Tibial artery (tissue), 4 donors: Measurements from ENCODE around the gene TAPT1.

ENCODE experiments used
- DNase-seq, 2 donors: peaks; one replicate each; pipeline ENCODE4 v3.0.0-alpha.2; 2019
- H3K27ac ChIP-seq, 2 donors: fragments of 200-600 bp; sonication (generic) in 1 of 2; 1 replicate in 1 of 2; 2 replicates in 1 of 2; pipeline ENCODE4 v1.5.1; 2018 to 2019; ENCODE audit warnings: mild to moderate bottlenecking in 1 of 2
- H3K27me3 ChIP-seq, 2 donors: fragments of 200-600 bp; sonication (generic) in 1 of 2; one replicate each; pipeline versions ENCODE4 v1.5.1 to v1.6.0; 2016 to 2019
- H3K36me3 ChIP-seq, 3 donors: fragments of 200-600 bp; sonication (generic) in 2 of 3; one replicate each; pipeline ENCODE4 v1.5.1; 2016 to 2019; ENCODE audit warnings: mild to moderate bottlenecking in 2 of 3
- H3K4me1 ChIP-seq, 4 donors: fragments of 200-600 bp; sonication (generic) in 2 of 4; 1 replicate in 3 of 4; 2 replicates in 1 of 4; pipeline ENCODE4 v1.5.1; 2016 to 2019
- H3K4me3 ChIP-seq, 2 donors: fragments of 200-600 bp; sonication (generic) in 1 of 2; 1 replicate in 1 of 2; 2 replicates in 1 of 2; pipeline ENCODE4 v1.5.1; 2018 to 2019; ENCODE audit warnings: mild to moderate bottlenecking in 2 of 2
- H3K9me3 ChIP-seq, 3 donors: fragments of 200-600 bp; sonication (generic) in 1 of 3; one replicate each; pipeline ENCODE4 v1.5.1; 2016 to 2019
- intact Hi-C: fragments of 100-400 bp; cut with DNase I; formaldehyde crosslinking; loops from one replicate; pipeline ENCODE4 v1.15.0; 2023; ENCODE audit warnings: low total_unique reads
- TF ChIP-seq, protein P1 (sequence below), 2 experiments: fragments of 200-600 bp in 1 of 2; fragments of 450-650 bp in 1 of 2; IDR thresholded peaks; one replicate each; pipeline ENCODE4 v1.5.1; 2017 to 2019; ENCODE audit warnings: antibody characterized with exemption in 2 of 2, mild to moderate bottlenecking in 1 of 2, moderate library complexity in 1 of 2

The TAPT1 gene

GRCh38 chr4:16206848-16207247, 19.4 kb downstream of the TAPT1 start:
- peaks cover 0 to 21% (median 3%) of the 10 kb centered on the region in 4 donors for H3K4me1 ChIP-seq
- TF ChIP-seq, protein P1, sequence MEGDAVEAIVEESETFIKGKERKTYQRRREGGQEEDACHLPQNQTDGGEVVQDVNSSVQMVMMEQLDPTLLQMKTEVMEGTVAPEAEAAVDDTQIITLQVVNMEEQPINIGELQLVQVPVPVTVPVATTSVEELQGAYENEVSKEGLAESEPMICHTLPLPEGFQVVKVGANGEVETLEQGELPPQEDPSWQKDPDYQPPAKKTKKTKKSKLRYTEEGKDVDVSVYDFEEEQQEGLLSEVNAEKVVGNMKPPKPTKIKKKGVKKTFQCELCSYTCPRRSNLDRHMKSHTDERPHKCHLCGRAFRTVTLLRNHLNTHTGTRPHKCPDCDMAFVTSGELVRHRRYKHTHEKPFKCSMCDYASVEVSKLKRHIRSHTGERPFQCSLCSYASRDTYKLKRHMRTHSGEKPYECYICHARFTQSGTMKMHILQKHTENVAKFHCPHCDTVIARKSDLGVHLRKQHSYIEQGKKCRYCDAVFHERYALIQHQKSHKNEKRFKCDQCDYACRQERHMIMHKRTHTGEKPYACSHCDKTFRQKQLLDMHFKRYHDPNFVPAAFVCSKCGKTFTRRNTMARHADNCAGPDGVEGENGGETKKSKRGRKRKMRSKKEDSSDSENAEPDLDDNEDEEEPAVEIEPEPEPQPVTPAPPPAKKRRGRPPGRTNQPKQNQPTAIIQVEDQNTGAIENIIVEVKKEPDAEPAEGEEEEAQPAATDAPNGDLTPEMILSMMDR (IDR thresholded peaks at IDR 0.05) = no peak
- no peak overlapping the region for H3K4me3 ChIP-seq
- H3K27me3 ChIP-seq = no peaks in the 10 kb centered on the region
- no peak overlapping the region for H3K27ac ChIP-seq
- peaks cover 3 to 7% (median 5%) of the 10 kb centered on the region in 3 donors for H3K36me3 ChIP-seq
- H3K9me3 ChIP-seq = no peaks in the 10 kb centered on the region
- DNase-seq = no peak
- intact Hi-C loops = no loop called here

DNA sequence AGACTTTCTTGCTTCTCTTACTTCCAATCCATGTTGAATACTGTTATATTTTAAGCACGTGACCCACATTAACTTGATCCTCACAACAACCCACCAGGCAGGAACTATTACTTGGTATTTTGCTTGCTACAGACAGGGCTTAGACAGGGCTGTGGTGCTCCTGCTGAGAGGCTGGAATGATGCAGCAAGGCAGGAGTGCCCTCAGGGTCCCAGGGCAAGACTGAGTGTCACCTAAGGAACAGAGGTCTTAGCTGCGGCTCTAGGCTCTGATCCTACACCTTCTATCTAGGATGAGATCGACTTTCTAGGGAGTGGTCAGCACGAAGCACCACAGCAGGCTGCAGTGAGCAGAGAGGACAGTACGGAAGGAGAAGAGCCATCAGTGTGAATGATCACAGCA, 20.0 kb downstream of the TAPT1 start:
- peaks cover 3 to 7% (median 7%) of the 10 kb centered on the region in 3 donors for H3K36me3 ChIP-seq
- H3K9me3 ChIP-seq = no peaks in the 10 kb centered on the region
- intact Hi-C loops = no loop called here
- H3K27ac ChIP-seq = no peak overlapping the region
- TF ChIP-seq, protein P1 (IDR thresholded peaks at IDR 0.05) = no peak
- no peak for DNase-seq
- H3K27me3 ChIP-seq = no peaks in the 10 kb centered on the region
- H3K4me1 ChIP-seq = peaks cover 0 to 21% (median 3%) of the 10 kb centered on the region in 4 donors
- H3K4me3 ChIP-seq = no peak overlapping the region

GRCh38 chr4:16205298-16206164, 20.7 kb downstream of the TAPT1 start:
- Histone ChIP-seq H3K27ac (no peak overlapping the region), H3K4me1 (peaks cover 0 to 21% (median 3%) of the 10 kb centered on the region in 4 donors), H3K9me3 (no peaks in the 10 kb centered on the region), H3K27me3 (no peaks in the 10 kb centered on the region), H3K4me3 (no peak overlapping the region), H3K36me3 (peaks cover 3 to 7% (median 7%) of the 10 kb centered on the region in 3 donors)
- intact Hi-C loops = no loop called here
- no peak for DNase-seq
- TF ChIP-seq, protein P1 (IDR thresholded peaks at IDR 0.05) = peak; percentile 33 to 45

DNA sequence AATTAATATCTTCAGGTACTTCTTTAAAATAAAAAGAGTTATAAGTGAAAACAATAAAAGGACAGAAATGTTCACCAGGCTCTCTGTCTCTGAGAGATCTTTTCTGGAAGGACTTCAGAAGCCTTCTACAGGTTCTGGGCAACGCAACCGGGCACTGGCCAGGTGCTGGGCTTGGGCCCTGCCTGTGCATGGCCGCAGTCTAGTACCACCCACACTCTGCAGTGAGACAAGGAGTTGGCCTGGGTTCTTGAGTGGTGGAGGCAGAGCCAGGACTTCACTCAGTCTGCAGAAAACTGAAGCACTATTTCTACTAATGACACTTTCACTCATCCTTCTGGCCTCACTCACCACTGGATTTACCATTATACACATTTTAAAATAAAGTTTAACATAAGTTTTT, 21.8 kb downstream of the TAPT1 start:
- Histone ChIP-seq H3K9me3 (no peaks in the 10 kb centered on the region), H3K4me1 (peaks cover 0 to 21% (median 3%) of the 10 kb centered on the region in 4 donors), H3K36me3 (peaks cover 0 to 11% (median under 1%) of the 10 kb centered on the region in 3 donors), H3K27me3 (no peaks in the 10 kb centered on the region), H3K4me3 (no peak overlapping the region), H3K27ac (no peak overlapping the region)
- TF ChIP-seq, protein P1 (IDR thresholded peaks at IDR 0.05) = no peak
- intact Hi-C loops = no loop called here
- no peak for DNase-seq

- no peak overlapping the region for H3K4me3 ChIP-seq
- peaks cover 0 to 11% (median 0%) of the 10 kb centered on the region in 3 donors for H3K36me3 ChIP-seq
- H3K4me1 ChIP-seq = peaks cover 0 to 29% (median 4%) of the 10 kb centered on the region in 4 donors
- DNase-seq = no peak
- intact Hi-C loops = no loop called here
- no peaks in the 10 kb centered on the region for H3K9me3 ChIP-seq
- H3K27me3 ChIP-seq = no peaks in the 10 kb centered on the region
- no peak overlapping the region for H3K27ac ChIP-seq
- TF ChIP-seq, protein P1 (IDR thresholded peaks at IDR 0.05) = no peak
Measured at GRCh38 chr4:16203083-16203482, 23.2 kb downstream of the TAPT1 start.
